Uterus (tissue), 2 donors: Measurements from ENCODE around the gene CDC20.

Source experiments
- POLR2A ChIP-seq, 2 donors: fragments of 450-650 bp; IDR thresholded peaks; one replicate each; pipeline ENCODE4 v1.6.1; 2016; ENCODE audit warnings: antibody characterized with exemption in 2 of 2, mild to moderate bottlenecking in 1 of 2, moderate library complexity in 1 of 2
- TF ChIP-seq, protein P1 (sequence below), 4 experiments: fragments of 200-600 bp in 2 of 4; fragments of 450-650 bp in 2 of 4; sonication (generic) in 2 of 4; IDR thresholded peaks; one replicate each; pipeline ENCODE4 v1.5.1; 2016 to 2019; ENCODE audit warnings: antibody characterized with exemption in 4 of 4, mild to moderate bottlenecking in 2 of 4, moderate library complexity in 1 of 4

GRCh38 chr1:43329995-43330751 is 28.6 kb upstream of the CDC20 start:
- TF ChIP-seq, protein P1, sequence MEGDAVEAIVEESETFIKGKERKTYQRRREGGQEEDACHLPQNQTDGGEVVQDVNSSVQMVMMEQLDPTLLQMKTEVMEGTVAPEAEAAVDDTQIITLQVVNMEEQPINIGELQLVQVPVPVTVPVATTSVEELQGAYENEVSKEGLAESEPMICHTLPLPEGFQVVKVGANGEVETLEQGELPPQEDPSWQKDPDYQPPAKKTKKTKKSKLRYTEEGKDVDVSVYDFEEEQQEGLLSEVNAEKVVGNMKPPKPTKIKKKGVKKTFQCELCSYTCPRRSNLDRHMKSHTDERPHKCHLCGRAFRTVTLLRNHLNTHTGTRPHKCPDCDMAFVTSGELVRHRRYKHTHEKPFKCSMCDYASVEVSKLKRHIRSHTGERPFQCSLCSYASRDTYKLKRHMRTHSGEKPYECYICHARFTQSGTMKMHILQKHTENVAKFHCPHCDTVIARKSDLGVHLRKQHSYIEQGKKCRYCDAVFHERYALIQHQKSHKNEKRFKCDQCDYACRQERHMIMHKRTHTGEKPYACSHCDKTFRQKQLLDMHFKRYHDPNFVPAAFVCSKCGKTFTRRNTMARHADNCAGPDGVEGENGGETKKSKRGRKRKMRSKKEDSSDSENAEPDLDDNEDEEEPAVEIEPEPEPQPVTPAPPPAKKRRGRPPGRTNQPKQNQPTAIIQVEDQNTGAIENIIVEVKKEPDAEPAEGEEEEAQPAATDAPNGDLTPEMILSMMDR (IDR thresholded peaks at IDR 0.05), result no peak
- no peak for TF ChIP-seq POLR2A (IDR thresholded peaks at IDR 0.05)
